Naive thymus-derived CD8-positive, alpha-beta T cell (primary cell): ENCODE data around the gene SYT5. TPM values are rescaled to one million over a fixed set of nuclear protein-coding genes. Genes with fewer than 3 reads are reported as not detected.

Experiments used
- ATAC-seq, 2 donors: fragments of 150-1000 bp; cut with Tn5 transposase in 1 of 2; sonication (Bioruptor Pico), chemical (Tn5 transposase) in 1 of 2; 1 replicate in 1 of 2; 2 replicates in 1 of 2; pipeline ENCODE4 v1.10.0; 2021; ENCODE audit warnings: mild to moderate bottlenecking in 2 of 2, moderate library complexity in 2 of 2
- POLR2A ChIA-PET: fragments of 350-600 bp; sonication (Branson Sonifier 250); formaldehyde crosslinking; loops from one replicate; lab custom pipeline; 2021; ENCODE audit warnings: antibody characterized with exemption; lab: Charles Lee
- DNase-seq, 10 donors: peaks; one replicate each; pipeline versions ENCODE4 v3.0.0 to v3.0.0-alpha.2; 2020 to 2022
- H3K27ac Mint-ChIP-seq, 10 donors: one replicate each; pipeline ENCODE4 v1.8.0; 2020 to 2022; ENCODE audit warnings: mild to moderate bottlenecking in 10 of 10, mixed read lengths in 10 of 10, moderate library complexity in 4 of 10, inconsistent platforms in 1 of 10
- H3K27me3 Mint-ChIP-seq, 5 donors: one replicate each; pipeline ENCODE4 v1.8.0; 2021 to 2022; ENCODE audit warnings: mixed read lengths in 5 of 5
- H3K36me3 Mint-ChIP-seq, 3 donors: one replicate each; pipeline ENCODE4 v1.8.0; 2020 to 2022; ENCODE audit warnings: mixed read lengths in 3 of 3, mild to moderate bottlenecking in 2 of 3, inconsistent platforms in 1 of 3
- H3K4me1 Mint-ChIP-seq, 4 donors: one replicate each; pipeline ENCODE4 v1.8.0; 2021 to 2022; ENCODE audit warnings: mixed read lengths in 4 of 4
- H3K4me3 Mint-ChIP-seq, 10 donors: one replicate each; pipeline ENCODE4 v1.8.0; 2020 to 2022; ENCODE audit warnings: mild to moderate bottlenecking in 10 of 10, mixed read lengths in 10 of 10, moderate library complexity in 6 of 10, inconsistent platforms in 1 of 10
- H3K9me3 Mint-ChIP-seq, 9 donors: one replicate each; pipeline ENCODE4 v1.8.0; 2020 to 2022; ENCODE audit warnings: mixed read lengths in 9 of 9, mild to moderate bottlenecking in 3 of 9, inconsistent platforms in 1 of 9, moderate library complexity in 1 of 9
- microRNA-seq: library from miRNA; unstranded; fragments of <30 nt; microRNA quantifications from one replicate; pipeline ENCODE4 v1.2.0, GENCODE V29; 2022; ENCODE audit warnings: borderline microRNAs expressed
- polyA plus RNA-seq, 3 donors: library from polyadenylated mRNA; unstranded; fragments of 300-500 nt; fragmentation: Illumina TruSeq; gene quantifications; one replicate each; pipeline ENCODE4 v1.2.3, GENCODE V29; 2021
- total RNA-seq, 8 experiments: library from RNA in 2 of 8; stranded (reverse) in 2 of 8; gene quantifications; one replicate each; pipeline ENCODE4 v1.2.3 and lab custom pipeline; 2021 to 2026

The SYT5 gene
- total and polyA plus RNA-seq, 5 experiments from 2014 or later: 0.09 to 0.56 (median 0.25) TPM; not detected in 2

GRCh38 chr19:55132453-55133129 lies 47.5 kb downstream of the SYT5 start:
- H3K9me3 Mint-ChIP-seq: no peaks in the 10 kb centered on the region
- H3K36me3 Mint-ChIP-seq: no peaks in the 10 kb centered on the region
- H3K4me3 Mint-ChIP-seq: no peak overlapping the region
- H3K27ac Mint-ChIP-seq: no peak overlapping the region
- ATAC-seq (no peak), DNase-seq (no peak)
- peaks cover 0 to 4% (median 0%) of the 10 kb centered on the region in 4 donors for H3K4me1 Mint-ChIP-seq
- H3K27me3 Mint-ChIP-seq: peaks cover 17 to 78% (median 38%) of the 10 kb centered on the region in 5 donors
- POLR2A ChIA-PET: interaction anchor here (0.7 kb wide), 1 partner anchor 122 kb away, joined by 3 read pairs; no protein-coding TSS in a partner anchor

DNA sequence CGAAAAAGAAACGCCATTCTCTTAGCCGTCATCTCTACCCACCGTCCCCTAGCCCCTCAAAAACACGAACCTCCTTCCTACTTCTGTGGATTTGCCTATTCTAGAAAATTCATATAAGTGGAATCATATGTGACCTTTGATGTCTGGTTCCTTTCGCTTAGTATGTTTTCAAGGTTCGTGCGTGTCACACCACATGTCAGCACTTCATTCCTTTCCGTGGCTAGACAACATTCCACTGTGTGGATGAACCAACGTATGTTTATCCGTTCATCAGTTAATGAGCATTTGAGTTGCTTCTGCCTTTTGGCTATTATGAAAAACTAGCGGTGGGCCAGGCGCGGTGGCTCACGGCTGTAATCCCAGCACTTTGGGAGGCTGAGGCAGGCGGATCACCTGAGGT lies 48.7 kb downstream of the SYT5 start:
- ATAC-seq (no peak), DNase-seq (no peak)
- H3K9me3 Mint-ChIP-seq: no peaks in the 10 kb centered on the region
- peaks cover 0 to 4% (median 0%) of the 10 kb centered on the region in 4 donors for H3K4me1 Mint-ChIP-seq
- POLR2A ChIA-PET: no interaction called here
- H3K27me3 Mint-ChIP-seq: peaks cover 25 to 81% (median 46%) of the 10 kb centered on the region in 5 donors
- no peaks in the 10 kb centered on the region for H3K36me3 Mint-ChIP-seq
- H3K4me3 Mint-ChIP-seq: no peak overlapping the region
- no peak overlapping the region for H3K27ac Mint-ChIP-seq

Small RNA genes lying within 50 kb of the gene (microRNA-seq; reads per million reads assigned to microRNA genes)
- gene MIR7975: not detected

Other genes with a start within 250 kb of the SYT5 start
- not detected for gene NLRP7, start 232.8 kb downstream of the SYT5 start, total RNA-seq
- under 1 TPM in 1 of 3 donors, not detected in 2; 0.09 TPM for gene NLRP7, start 232.8 kb downstream of the SYT5 start, polyA plus RNA-seq
- gene NLRP2, start 213.9 kb downstream of the SYT5 start, total RNA-seq: 10 to 100 TPM; 19.6 to 20.5 TPM
- 1 to 10 TPM; 1.6 to 7.0 (median 1.7) TPM for gene NLRP2, start 213.9 kb downstream of the SYT5 start, polyA plus RNA-seq
- gene GP6, start 142.0 kb downstream of the SYT5 start, total RNA-seq: under 1 TPM; 0.31 to 0.69 TPM
- gene GP6, start 142.0 kb downstream of the SYT5 start, polyA plus RNA-seq: under 1 TPM in 1 of 3 donors, not detected in 2; 0.08 TPM
- gene RDH13, start 117.1 kb downstream of the SYT5 start, total RNA-seq: 10 to 100 TPM; 24.3 to 26.1 TPM
- gene RDH13, start 117.1 kb downstream of the SYT5 start, polyA plus RNA-seq: 10 to 100 TPM in 1 of 3 donors, 1 to 10 TPM in 2; 4.3 to 18.0 (median 5.3) TPM
- under 1 TPM in 1 of 2 experiments, not detected in 1; 0.39 TPM for gene EPS8L1, start 104.4 kb downstream of the SYT5 start, total RNA-seq
- 1 to 10 TPM in 1 of 3 donors, under 1 TPM in 2; 0.81 to 2.1 (median 0.85) TPM for gene EPS8L1, start 104.4 kb downstream of the SYT5 start, polyA plus RNA-seq
- gene PPP1R12C, start 62.7 kb downstream of the SYT5 start, total RNA-seq: 100 to 1,000 TPM; 140 to 141 TPM
- gene PPP1R12C, start 62.7 kb downstream of the SYT5 start, polyA plus RNA-seq: 1 to 10 TPM; 2.7 to 6.2 (median 3.9) TPM
- gene TNNT1, start 31.1 kb downstream of the SYT5 start, total RNA-seq: not detected
- not detected for gene TNNT1, start 31.1 kb downstream of the SYT5 start, polyA plus RNA-seq
- gene TNNI3, start 22.6 kb downstream of the SYT5 start, total RNA-seq: not detected
- not detected for gene TNNI3, start 22.6 kb downstream of the SYT5 start, polyA plus RNA-seq
- gene DNAAF3, start 13.7 kb downstream of the SYT5 start, total RNA-seq: not detected
- not detected for gene DNAAF3, start 13.7 kb downstream of the SYT5 start, polyA plus RNA-seq
- gene PTPRH, start 29.2 kb upstream of the SYT5 start, total RNA-seq: not detected
- gene PTPRH, start 29.2 kb upstream of the SYT5 start, polyA plus RNA-seq: not detected
- 10 to 100 TPM; 17.7 to 20.9 TPM for gene TMEM86B, start 48.5 kb upstream of the SYT5 start, total RNA-seq
- 1 to 10 TPM in 1 of 3 donors, under 1 TPM in 2; 0.17 to 2.3 (median 0.54) TPM for gene TMEM86B, start 48.5 kb upstream of the SYT5 start, polyA plus RNA-seq
- 100 to 1,000 TPM; 167 to 168 TPM for gene PPP6R1, start 78.7 kb upstream of the SYT5 start, total RNA-seq
- gene PPP6R1, start 78.7 kb upstream of the SYT5 start, polyA plus RNA-seq: 100 to 1,000 TPM in 1 of 3 donors, 10 to 100 TPM in 2; 57.3 to 131 (median 60.9) TPM
- 10 to 100 TPM; 20.3 to 20.4 TPM for gene HSPBP1, start 99.8 kb upstream of the SYT5 start, total RNA-seq
- gene HSPBP1, start 99.8 kb upstream of the SYT5 start, polyA plus RNA-seq: 10 to 100 TPM; 38.6 to 44.8 (median 42.5) TPM
- 1 to 10 TPM; 1.9 to 2.9 TPM for gene BRSK1, start 103.7 kb upstream of the SYT5 start, total RNA-seq
- under 1 TPM in 1 of 3 donors, not detected in 2; 0.24 TPM for gene BRSK1, start 103.7 kb upstream of the SYT5 start, polyA plus RNA-seq
- not detected for gene TMEM150B, start 145.1 kb upstream of the SYT5 start, total RNA-seq
- gene TMEM150B, start 145.1 kb upstream of the SYT5 start, polyA plus RNA-seq: not detected
- gene KMT5C, start 159.6 kb upstream of the SYT5 start, total RNA-seq: 10 to 100 TPM; 19.2 to 21.8 TPM
- 1 to 10 TPM; 1.7 to 2.5 (median 2.1) TPM for gene KMT5C, start 159.6 kb upstream of the SYT5 start, polyA plus RNA-seq
- not detected for gene COX6B2, start 174.4 kb upstream of the SYT5 start, total RNA-seq
- not detected for gene COX6B2, start 174.4 kb upstream of the SYT5 start, polyA plus RNA-seq
- not detected for gene GARIN5B, start 183.0 kb upstream of the SYT5 start, total RNA-seq
- gene GARIN5B, start 183.0 kb upstream of the SYT5 start, polyA plus RNA-seq: not detected
- gene IL11, start 190.2 kb upstream of the SYT5 start, total RNA-seq: under 1 TPM in 1 of 2 experiments, not detected in 1; 0.21 TPM
- gene IL11, start 190.2 kb upstream of the SYT5 start, polyA plus RNA-seq: not detected
- not detected for gene TMEM190, start 196.5 kb upstream of the SYT5 start, total RNA-seq
- gene TMEM190, start 196.5 kb upstream of the SYT5 start, polyA plus RNA-seq: not detected
- 10 to 100 TPM in 1 of 2 experiments, 1 to 10 TPM in 1; 10.0 to 10.2 TPM for gene TMEM238, start 204.0 kb upstream of the SYT5 start, total RNA-seq
- 1 to 10 TPM; 1.1 to 1.5 (median 1.3) TPM for gene TMEM238, start 204.0 kb upstream of the SYT5 start, polyA plus RNA-seq
- gene RPL28, start 205.6 kb upstream of the SYT5 start, total RNA-seq: 1,000 to 10,000 TPM; 2,967 to 2,995 TPM
- 1,000 to 10,000 TPM in 1 of 3 donors, 100 to 1,000 TPM in 2; 559 to 1,017 (median 787) TPM for gene RPL28, start 205.6 kb upstream of the SYT5 start, polyA plus RNA-seq
- gene UBE2S, start 227.5 kb upstream of the SYT5 start, total RNA-seq: 10 to 100 TPM; 18.1 to 20.2 TPM
- gene UBE2S, start 227.5 kb upstream of the SYT5 start, polyA plus RNA-seq: 10 to 100 TPM; 18.6 to 25.8 (median 24.5) TPM